ENCODE data around the gene KDM4B.

KDM4B gene

DNA sequence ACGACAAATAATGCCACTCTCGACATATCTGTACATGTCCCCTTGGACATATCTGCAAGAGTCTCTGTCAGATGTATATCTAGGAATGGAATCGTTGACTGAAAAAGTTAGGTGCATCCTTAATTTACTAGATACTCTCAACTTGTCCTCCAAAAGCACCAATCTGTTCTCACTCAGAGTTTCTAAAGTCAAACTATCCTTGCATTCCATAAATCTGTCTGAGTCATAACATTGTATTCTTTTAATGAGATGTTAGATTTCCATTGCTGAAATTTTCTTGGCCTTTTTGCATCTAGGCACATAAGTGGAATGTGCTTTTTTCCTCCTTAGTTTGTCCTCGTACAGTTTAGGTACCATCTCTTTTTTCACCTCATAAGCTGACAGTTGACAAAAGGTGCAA is 231.9 kb downstream of the KDM4B start:
- H3K4me3 ChIP-seq (ENCODE audit: low read depth, low read length): no peak overlapping the region
- TF ChIP-seq CTCF (IDR thresholded peaks at IDR 0.05; ENCODE audit: low read depth, low read length): no peak

DNA sequence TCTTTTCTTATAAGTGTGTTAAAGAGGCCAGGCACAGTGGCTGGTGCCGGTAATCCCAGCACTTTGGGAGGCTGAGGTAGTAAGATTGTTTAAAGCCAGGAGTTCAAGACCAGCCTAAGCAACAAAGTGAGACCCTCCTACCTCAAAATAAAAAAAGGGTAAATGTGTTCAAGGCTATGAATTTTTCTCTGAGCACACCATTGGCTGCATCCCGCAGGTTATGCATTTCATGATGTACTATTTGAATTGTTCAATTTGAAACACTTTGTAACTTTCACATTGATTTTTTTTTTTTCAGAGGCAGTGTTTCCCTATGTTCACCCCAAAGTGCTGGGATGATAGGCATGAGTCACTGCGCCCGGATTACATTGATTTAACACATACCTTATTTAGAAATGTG is 233.6 kb downstream of the KDM4B start:
- no peak for TF ChIP-seq CTCF (IDR thresholded peaks at IDR 0.05; ENCODE audit: low read depth, low read length)

More for the DNA sequence above, 233.6 kb downstream of the KDM4B start:
- H3K4me3 ChIP-seq (ENCODE audit: low read depth, low read length): no peak overlapping the region

Data from WI38 (cell line).